Uterus (tissue), 4 donors: ENCODE data around the gene AP1M2. TPM values are rescaled to one million over a fixed set of nuclear protein-coding genes. Genes with fewer than 3 reads are reported as not detected.

ENCODE experiments used
- DNase-seq, 2 donors: peaks; one replicate each; pipeline ENCODE4 v3.0.0-alpha.2; 2019 to 2020
- H3K27ac ChIP-seq, 2 donors: fragments of 200-600 bp; sonication (generic); 1 replicate in 1 of 2; 2 replicates in 1 of 2; pipeline ENCODE4 v1.5.1; 2016 to 2018
- H3K27me3 ChIP-seq, 2 donors: fragments of 200-600 bp; sonication (generic); one replicate each; pipeline ENCODE4 v1.5.1; 2018 to 2019; ENCODE audit warnings: control low read depth in 1 of 2
- H3K36me3 ChIP-seq, 2 donors: fragments of 200-600 bp; sonication (generic); one replicate each; pipeline ENCODE4 v1.5.1; 2019; ENCODE audit warnings: control low read depth in 1 of 2
- H3K4me1 ChIP-seq, 2 donors: fragments of 200-600 bp; sonication (generic); one replicate each; pipeline ENCODE4 v1.5.1; 2018 to 2019; ENCODE audit warnings: control low read depth in 1 of 2
- H3K4me3 ChIP-seq, 2 donors: fragments of 200-600 bp; sonication (generic); 1 replicate in 1 of 2; 2 replicates in 1 of 2; pipeline ENCODE4 v1.5.1; 2018 to 2019; ENCODE audit warnings: mild to moderate bottlenecking in 1 of 2
- H3K9me3 ChIP-seq, 2 donors: fragments of 200-600 bp; sonication (generic); one replicate each; pipeline ENCODE4 v1.5.1; 2019; ENCODE audit warnings: control low read depth in 1 of 2
- CTCF ChIP-seq, 4 experiments: fragments of 200-600 bp in 2 of 4; fragments of 450-650 bp in 2 of 4; sonication (generic) in 2 of 4; IDR thresholded peaks; one replicate each; pipeline ENCODE4 v1.5.1; 2016 to 2019; ENCODE audit warnings: antibody characterized with exemption in 4 of 4, mild to moderate bottlenecking in 2 of 4, moderate library complexity in 1 of 4
- POLR2A ChIP-seq, 2 donors: fragments of 450-650 bp; IDR thresholded peaks; one replicate each; pipeline ENCODE4 v1.6.1; 2016; ENCODE audit warnings: antibody characterized with exemption in 2 of 2, mild to moderate bottlenecking in 1 of 2, moderate library complexity in 1 of 2
- intact Hi-C: fragments of 100-400 bp; cut with DNase I; formaldehyde crosslinking; loops from one replicate; pipeline ENCODE4 v1.15.1; 2023; ENCODE audit warnings: low total_unique reads
- total RNA-seq, 4 donors: library from RNA; depleted of rRNA in 3 of 4; stranded (reverse); fragments of >200 nt in 3 of 4; gene quantifications; one replicate each; pipeline versions ENCODE4 v1.1.0 to v1.2.4, GENCODE V29; 2014 to 2023
- donor health status: DM: yes; HTN: yes; CAD: no.

AP1M2 gene
- total RNA-seq, 4 donors from 2014 or later, result 14.9 to 16.7 TPM; not detected in 2

- peak overlapping the region; percentile 55 to 62 for H3K4me3 ChIP-seq
- TF ChIP-seq CTCF (IDR thresholded peaks at IDR 0.05) (no peak), POLR2A (IDR thresholded peaks at IDR 0.05) (no peak)
- H3K9me3 ChIP-seq, result no peaks in the 10 kb centered on the region
- peaks cover 0 to 7% of the 10 kb centered on the region in 2 donors for H3K4me1 ChIP-seq
- peak overlapping the region; percentile 72 to 82 for H3K27ac ChIP-seq
- no peaks in the 10 kb centered on the region for H3K27me3 ChIP-seq
- intact Hi-C loops, result no loop called here
- H3K36me3 ChIP-seq, result no peaks in the 10 kb centered on the region
- no peak for DNase-seq
Observed at GRCh38 chr19:10625762-10626138, 38.6 kb upstream of the AP1M2 start.

GRCh38 chr19:10625003-10625761, 38.1 kb upstream of the AP1M2 start, which contains the start of gene SLC44A2:
TSS of gene SLC44A2 (plus strand) at chr19:10625553. CDS start at chr19:10625634, 81 bp downstream.
- TF ChIP-seq POLR2A (IDR thresholded peaks at IDR 0.05), result peak in 1 of 2 donors; percentile 40
- peak in 1 of 4 experiments; percentile 12 for TF ChIP-seq CTCF (IDR thresholded peaks at IDR 0.05)
- peak within 1 kb of the TSS; percentile 55 to 62 for H3K4me3 ChIP-seq
- H3K27ac ChIP-seq, result peak within 1 kb of the TSS; percentile 72 to 82
- peak; percentile 60 to 81 for DNase-seq
- intact Hi-C loops, result no loop called here
- no peaks in the 10 kb centered on the region for H3K9me3 ChIP-seq
- H3K4me1 ChIP-seq, result peaks cover 0 to 7% of the 10 kb centered on the region in 2 donors
- no peaks in the 10 kb centered on the region for H3K27me3 ChIP-seq
- no peaks in the 10 kb centered on the region for H3K36me3 ChIP-seq

- H3K9me3 ChIP-seq, result no peaks in the 10 kb centered on the region
- no peaks in the 10 kb centered on the region for H3K27me3 ChIP-seq
- intact Hi-C loops, result no loop called here
- H3K4me1 ChIP-seq, result peaks cover 0 to 7% of the 10 kb centered on the region in 2 donors
- TF ChIP-seq CTCF (IDR thresholded peaks at IDR 0.05) (no peak), POLR2A (IDR thresholded peaks at IDR 0.05) (no peak)
- no peak overlapping the region for H3K27ac ChIP-seq
- no peaks in the 10 kb centered on the region for H3K36me3 ChIP-seq
- no peak overlapping the region for H3K4me3 ChIP-seq
- no peak for DNase-seq
Observed at GRCh38 chr19:10624585-10624984, 37.5 kb upstream of the AP1M2 start.

GRCh38 chr19:10621966-10622365, 34.9 kb upstream of the AP1M2 start:
- no peak for DNase-seq
- H3K27me3 ChIP-seq, result no peaks in the 10 kb centered on the region
- intact Hi-C loops, result no loop called here
- H3K4me3 ChIP-seq, result no peak overlapping the region
- TF ChIP-seq CTCF (IDR thresholded peaks at IDR 0.05) (no peak), POLR2A (IDR thresholded peaks at IDR 0.05) (no peak)
- no peak overlapping the region for H3K27ac ChIP-seq
- H3K36me3 ChIP-seq, result no peaks in the 10 kb centered on the region
- no peaks in the 10 kb centered on the region for H3K9me3 ChIP-seq
- H3K4me1 ChIP-seq, result peaks cover 0 to 7% of the 10 kb centered on the region in 2 donors

GRCh38 chr19:10620786-10621185, 33.7 kb upstream of the AP1M2 start:
- TF ChIP-seq POLR2A (IDR thresholded peaks at IDR 0.05) (no peak), CTCF (IDR thresholded peaks at IDR 0.05) (no peak)
- no peaks in the 10 kb centered on the region for H3K9me3 ChIP-seq
- no peak overlapping the region for H3K4me3 ChIP-seq
- no peaks in the 10 kb centered on the region for H3K36me3 ChIP-seq
- peaks cover 0 to 4% of the 10 kb centered on the region in 2 donors for H3K4me1 ChIP-seq
- no peaks in the 10 kb centered on the region for H3K27me3 ChIP-seq
- no peak overlapping the region for H3K27ac ChIP-seq
- intact Hi-C loops, result no loop called here
- DNase-seq, result no peak
